Activated CD4-positive, alpha-beta T cell treated with anti-CD3 and anti-CD28 coated beads for 24 hours (primary cell): Measurements from ENCODE around the gene MXRA7.

Experiments
- DNase-seq, 2 donors: peaks; one replicate each; pipeline ENCODE4 v3.0.0-alpha.2; 2020; ENCODE audit warnings: low read depth in 2 of 2

Gene MXRA7

GRCh38 chr17:76677406-76677805, 33.4 kb downstream of the MXRA7 start:
- DNase-seq, result no peak

- DNase-seq, result no peak
These were observed 34.1 kb downstream of the MXRA7 start for GRCh38 chr17:76676629-76677028.

DNA sequence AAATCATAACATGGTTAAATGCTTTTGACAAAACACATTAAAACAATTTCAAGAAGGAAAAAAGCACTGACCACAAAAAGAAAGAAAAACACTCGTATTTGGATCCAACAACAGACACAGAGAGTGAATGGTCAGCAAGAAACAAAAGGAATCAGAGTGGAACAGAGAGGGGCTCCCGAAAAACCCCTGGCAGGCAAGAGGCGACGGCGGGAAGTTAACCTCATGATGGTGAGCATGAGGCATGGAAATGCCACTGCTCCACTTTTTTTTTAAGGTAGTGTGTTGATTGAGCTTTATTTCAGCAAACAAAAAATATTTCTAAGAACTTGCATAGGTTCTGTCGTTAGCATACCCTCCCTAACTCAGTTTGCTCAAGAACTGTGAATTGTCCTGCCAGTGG, 35.1 kb downstream of the MXRA7 start:
- DNase-seq, result no peak

DNA sequence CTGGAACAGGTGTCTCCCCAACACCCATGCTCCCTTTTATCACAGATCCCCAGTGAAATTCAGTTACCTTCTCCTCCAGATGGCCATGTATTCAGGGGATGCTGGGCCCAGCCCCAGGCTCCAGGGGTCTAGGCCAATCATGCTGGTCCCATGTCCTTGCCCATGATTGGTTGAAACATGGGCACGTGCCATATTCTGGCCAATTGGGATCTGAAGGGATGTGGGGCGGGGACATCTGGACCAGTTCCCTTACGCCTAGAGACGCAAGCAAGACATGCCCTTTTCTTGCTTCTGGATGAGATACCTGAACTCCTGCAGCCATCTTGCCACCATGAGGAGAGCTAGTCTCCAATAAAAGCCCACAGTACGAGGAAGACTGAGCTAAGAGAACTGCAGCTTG, 36.2 kb downstream of the MXRA7 start:
- no peak for DNase-seq

DNA sequence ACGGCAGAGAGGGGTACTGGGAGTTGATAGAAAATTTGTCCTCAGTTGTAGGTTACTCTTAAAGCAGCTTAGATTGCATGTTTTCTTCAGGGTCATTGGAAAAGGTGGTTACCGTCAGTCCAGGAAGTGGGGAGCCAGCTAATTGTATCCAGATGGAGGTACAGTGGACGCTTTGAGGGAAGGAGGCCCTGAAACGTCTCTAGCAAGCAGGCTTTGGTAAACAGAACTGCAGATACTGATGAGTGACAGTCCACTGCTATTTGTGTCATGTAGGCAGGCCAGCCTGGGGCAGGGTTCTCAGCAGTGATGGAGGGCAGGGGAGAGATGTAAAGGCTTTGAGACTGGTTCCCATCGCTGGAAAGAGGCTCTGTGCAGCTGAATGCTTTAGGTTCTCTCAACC, 37.0 kb downstream of the MXRA7 start:
- no peak for DNase-seq

- no peak for DNase-seq
These were observed 37.9 kb downstream of the MXRA7 start for GRCh38 chr17:76672892-76673291.

GRCh38 chr17:76672270-76672851, 38.4 kb downstream of the MXRA7 start:
- DNase-seq, result no peak

- no peak for DNase-seq
These were observed 38.9 kb downstream of the MXRA7 start for GRCh38 chr17:76671912-76672262.

DNA sequence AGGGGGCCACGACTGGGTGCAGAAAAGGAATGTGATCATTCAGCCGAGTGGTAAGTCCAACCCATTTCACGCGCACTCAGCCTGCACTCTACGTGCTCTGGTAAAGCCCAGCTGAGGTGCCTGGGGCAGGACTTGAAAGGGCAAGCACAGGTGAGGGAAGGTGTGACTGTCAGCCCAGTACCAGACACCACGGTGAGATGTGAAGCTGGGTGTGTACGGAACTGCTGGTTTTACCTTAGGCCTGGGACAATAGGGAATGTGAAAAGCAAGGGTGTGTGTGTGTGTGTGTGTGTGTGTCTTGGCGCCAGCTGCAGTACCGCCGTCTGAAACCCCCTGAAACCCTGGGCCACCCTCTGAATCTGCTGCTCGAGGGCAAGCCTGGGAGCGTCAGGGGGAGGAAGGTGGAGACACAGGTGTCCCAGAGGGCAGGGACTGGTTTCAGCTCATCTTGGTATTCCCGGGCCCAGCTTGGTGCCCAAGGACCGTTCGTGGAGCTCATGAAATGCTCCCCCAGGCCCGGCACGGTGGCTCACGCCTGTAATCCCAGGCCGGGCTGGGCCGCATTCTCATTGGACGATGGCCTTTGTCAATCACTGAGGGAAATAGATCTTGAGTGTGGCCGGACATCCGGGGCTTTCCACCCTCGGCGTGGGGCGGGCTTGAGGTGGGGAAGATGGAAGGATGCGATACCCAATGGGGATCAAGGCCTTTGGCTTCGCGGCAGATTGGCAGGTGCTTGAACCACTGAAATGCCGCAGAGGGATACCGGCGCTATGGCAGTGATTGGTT, 39.4 kb downstream of the MXRA7 start:
- DNase-seq, result peak; percentile 98

DNA sequence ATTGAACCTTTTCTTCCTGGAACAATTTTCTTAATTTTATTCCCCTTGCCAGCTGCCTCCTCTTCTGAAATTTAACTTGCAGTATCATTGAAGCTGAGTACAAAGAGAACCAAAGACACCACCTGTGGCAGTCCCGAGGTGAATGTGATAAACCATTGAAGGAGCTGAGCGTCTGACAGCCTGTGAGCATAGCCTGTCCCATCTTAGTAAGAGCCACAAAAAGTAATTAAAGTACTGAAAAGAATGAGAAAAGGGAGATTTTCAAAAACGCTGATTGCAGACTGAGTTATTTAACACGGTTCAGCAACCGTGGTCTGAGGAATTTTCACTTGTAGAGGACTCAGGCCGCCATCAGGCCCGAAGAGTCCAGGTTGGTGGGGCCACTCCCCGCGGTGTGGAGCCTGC, 40.0 kb downstream of the MXRA7 start:
- DNase-seq, result no peak

GRCh38 chr17:76670020-76670717, 40.6 kb downstream of the MXRA7 start:
- no peak for DNase-seq

DNA sequence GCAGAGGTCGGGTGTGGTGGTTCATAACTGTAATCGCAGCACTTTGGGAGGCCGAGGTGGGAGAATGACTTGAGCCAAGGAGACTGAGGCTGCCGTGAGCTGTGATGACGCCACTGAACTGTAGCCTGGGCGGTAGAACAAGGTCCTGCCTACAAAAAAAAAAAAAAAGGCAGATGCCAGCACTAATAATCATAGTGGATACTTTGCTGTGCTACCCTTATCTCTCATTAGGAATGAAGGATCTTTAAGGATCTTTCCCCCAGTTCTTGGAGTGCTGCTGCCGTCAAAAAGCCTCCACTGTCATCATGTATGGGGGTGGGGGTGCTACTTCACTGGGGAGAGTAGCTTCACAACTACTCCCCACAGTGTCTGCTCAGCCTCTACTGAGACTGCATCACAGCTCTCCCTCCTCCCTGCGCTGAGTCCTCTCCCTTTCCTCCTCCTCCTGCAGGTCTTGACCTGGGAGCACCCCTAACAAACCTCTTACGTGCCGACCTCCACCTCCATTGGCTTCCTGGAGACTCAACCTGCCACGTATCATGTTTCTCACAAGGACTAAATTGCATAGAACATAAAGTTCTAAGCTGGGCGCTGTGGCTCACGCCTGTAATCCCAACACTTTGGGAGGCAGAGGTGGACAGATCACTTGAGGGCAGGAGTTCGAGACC, 42.8 kb downstream of the MXRA7 start:
- DNase-seq, result no peak

DNA sequence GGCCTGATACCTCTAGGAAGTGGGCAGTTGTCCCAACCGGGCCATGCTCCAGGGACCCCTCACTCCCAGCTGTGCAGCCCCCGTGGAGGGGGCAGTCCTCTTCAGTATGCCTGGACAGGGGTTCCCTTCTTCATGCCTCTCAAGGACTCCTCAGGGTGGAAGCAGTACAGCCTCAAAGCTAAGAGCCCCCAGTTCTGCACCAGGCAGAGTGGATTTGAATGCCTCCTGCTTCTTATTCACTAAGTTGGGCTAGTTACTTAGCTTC, 43.3 kb downstream of the MXRA7 start:
- DNase-seq, result no peak

DNA sequence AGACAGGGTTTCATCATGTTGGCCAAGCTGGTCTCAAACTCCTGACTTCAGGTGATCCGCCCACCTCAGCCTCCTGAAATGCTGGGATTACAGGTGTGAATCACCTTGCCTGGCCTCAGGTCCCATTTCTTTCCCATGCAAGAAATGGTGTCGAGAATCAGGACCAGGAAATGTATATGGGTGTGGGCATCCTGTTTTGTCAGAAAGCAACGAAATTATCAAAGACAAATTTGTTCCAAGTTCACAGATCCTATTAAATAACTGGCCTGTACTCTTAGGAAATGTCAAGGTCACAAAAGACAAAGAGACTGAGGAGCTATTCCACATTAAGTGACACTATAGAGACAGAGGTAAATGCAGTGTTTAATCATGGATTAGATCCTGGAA, 50.1 kb downstream of the MXRA7 start:
- DNase-seq, result no peak

- DNase-seq, result no peak
These were observed 50.7 kb downstream of the MXRA7 start for GRCh38 chr17:76659928-76660655.

GRCh38 chr17:76658242-76658662, 52.5 kb downstream of the MXRA7 start:
- no peak for DNase-seq

DNA sequence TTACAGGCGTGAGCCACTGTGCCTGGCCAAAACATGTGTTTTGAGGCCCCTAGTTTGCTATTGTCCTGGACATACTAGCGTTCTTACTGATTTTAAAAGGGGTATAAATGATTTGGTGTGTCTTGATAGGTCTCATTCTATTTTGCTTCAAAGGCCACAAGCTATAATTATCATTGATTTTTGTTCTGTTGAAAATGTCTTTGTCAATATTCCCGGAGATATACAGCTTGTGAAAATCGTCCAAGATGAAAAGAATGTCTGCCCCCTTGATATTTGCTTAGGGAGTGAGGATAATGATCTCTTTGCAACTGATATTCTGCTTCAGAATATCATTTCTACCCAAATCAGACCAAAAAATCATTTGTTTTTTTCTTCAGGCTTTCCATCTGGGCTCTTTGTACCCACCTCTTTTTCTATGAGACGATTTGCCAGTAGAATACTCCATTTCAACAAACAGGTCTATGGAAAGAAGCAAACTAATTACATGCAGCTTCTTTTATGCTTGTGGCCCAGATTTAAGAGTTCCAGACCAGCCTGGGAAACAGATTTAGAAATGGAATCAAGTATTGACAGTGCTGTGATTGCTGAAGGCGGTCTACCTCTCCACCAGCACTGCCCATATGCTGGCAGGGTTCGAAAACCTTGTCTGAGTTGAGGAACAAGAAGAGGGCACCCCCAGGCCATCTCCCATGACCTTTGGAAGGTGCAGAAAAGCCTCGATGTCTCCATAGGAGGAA, 53.1 kb downstream of the MXRA7 start:
- DNase-seq, result no peak

DNA sequence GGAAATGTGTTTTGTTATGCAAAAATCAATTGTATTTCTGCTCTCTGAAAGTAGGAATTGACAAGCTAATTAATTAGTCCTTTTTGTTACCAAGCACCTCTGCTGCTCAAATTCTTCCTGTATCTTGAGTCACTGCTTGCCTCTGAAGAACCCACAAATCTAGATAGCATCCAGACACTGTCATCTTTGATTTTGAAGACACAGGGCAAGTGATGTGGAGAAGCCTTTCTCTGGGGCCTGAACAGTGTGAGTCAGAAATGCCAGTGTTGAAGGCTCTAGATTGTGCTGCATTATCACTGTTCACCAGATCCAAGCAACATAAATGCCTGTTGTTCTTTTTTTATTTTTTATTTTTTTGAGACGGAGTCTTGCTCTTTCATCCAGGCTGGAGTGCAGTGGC, 56.4 kb downstream of the MXRA7 start:
- DNase-seq, result no peak

- no peak for DNase-seq
These were observed 60.3 kb downstream of the MXRA7 start for GRCh38 chr17:76650504-76650903.

GRCh38 chr17:76646712-76647111, 64.1 kb downstream of the MXRA7 start:
- DNase-seq, result no peak

GRCh38 chr17:76645481-76645880, 65.3 kb downstream of the MXRA7 start:
- no peak for DNase-seq

DNA sequence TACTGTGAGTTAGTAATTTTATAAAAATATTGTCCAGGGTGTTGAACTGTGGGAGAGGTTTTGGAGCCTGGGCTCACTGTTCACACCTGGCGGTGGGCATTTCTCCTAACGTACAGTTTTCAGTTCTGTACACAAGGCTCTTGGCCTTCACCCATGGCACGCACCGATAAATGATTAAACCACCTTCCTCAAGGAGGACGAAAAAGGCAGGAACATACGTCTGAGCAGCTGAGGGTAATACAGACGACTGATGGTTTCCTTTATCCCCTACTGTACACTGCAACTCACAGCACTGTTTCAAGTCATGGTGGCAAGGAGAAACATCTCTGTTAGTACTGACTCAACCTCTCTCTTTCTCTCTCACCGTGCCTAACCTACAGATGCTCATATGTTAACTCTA, 65.8 kb downstream of the MXRA7 start:
- no peak for DNase-seq
